GM18499 (cell line): ENCODE results near the gene LRP10.

Experiments
- ATAC-seq: cut with Tn5 transposase; IDR thresholded peaks from one replicate; pipeline ENCODE4 v1.9.1; 2021; ENCODE audit warnings: moderate number of reproducible peaks; ENCODE audit not compliant: insufficient read depth, unreplicated experiment

The LRP10 gene

GRCh38 chr14:22864979-22865378 is 6.6 kb upstream of the LRP10 start:
- no peak for ATAC-seq

- no peak for ATAC-seq
Measured at GRCh38 chr14:22865424-22866405, 5.8 kb upstream of the LRP10 start.

- ATAC-seq, result no peak
Measured at GRCh38 chr14:22866874-22867273, 4.7 kb upstream of the LRP10 start.

- peak; percentile 41 for ATAC-seq
Measured at GRCh38 chr14:22870811-22871223, 723 bp upstream of the LRP10 start.

GRCh38 chr14:22872033-22872832 is 693 bp downstream of the LRP10 start:
- no peak for ATAC-seq

GRCh38 chr14:22872833-22873520 is 1.4 kb downstream of the LRP10 start:
- no peak for ATAC-seq

- ATAC-seq, result no peak
Measured at GRCh38 chr14:22875003-22875747, 3.6 kb downstream of the LRP10 start.

GRCh38 chr14:22875748-22876319 is 4.3 kb downstream of the LRP10 start:
- ATAC-seq, result no peak

- no peak for ATAC-seq
Measured at GRCh38 chr14:22877000-22877501, 5.5 kb downstream of the LRP10 start.

- ATAC-seq, result no peak
Measured at GRCh38 chr14:22878271-22879246, 7.0 kb downstream of the LRP10 start.

GRCh38 chr14:22882064-22882463 is 10.5 kb downstream of the LRP10 start:
- ATAC-seq, result no peak

- ATAC-seq, result no peak
Measured at GRCh38 chr14:22882529-22883172, 11.1 kb downstream of the LRP10 start.

GRCh38 chr14:22883173-22883976 is 11.8 kb downstream of the LRP10 start, which contains the start of gene REM2:
Gene REM2, plus strand, starts transcription at chr14:22883222. Its CDS starts 66 bp downstream, at chr14:22883288.
- no peak for ATAC-seq

- ATAC-seq, result no peak
Measured at GRCh38 chr14:22884076-22884737, 12.7 kb downstream of the LRP10 start.

GRCh38 chr14:22884738-22885523 is 13.4 kb downstream of the LRP10 start:
- ATAC-seq, result no peak

GRCh38 chr14:22885975-22886374 is 14.4 kb downstream of the LRP10 start:
- no peak for ATAC-seq
